ENCODE data around the gene PGP. TPM values are rescaled to one million over a fixed set of nuclear protein-coding genes. Genes with fewer than 3 reads are reported as not detected.

Gene PGP
- total RNA-seq, 2 experiments from 2014 or later, result 11.5 to 15.0 TPM

GRCh38 chr16:2212362-2213324 lies 2.0 kb downstream of the PGP start:
- Mint-ChIP-seq H3K36me3 (ENCODE audit: low read depth) (peaks cover 23% of the 10 kb centered on the region), H3K4me1 (peaks cover 21% of the 10 kb centered on the region), H3K27ac (no peak overlapping the region), H3K9me3 (ENCODE audit: low read depth) (no peaks in the 10 kb centered on the region), H3K4me3 (peak overlapping the region; percentile 79), H3K27me3 (no peaks in the 10 kb centered on the region)
- no peak for ATAC-seq
- intact Hi-C loops (cut with DNase I, micrococcal nuclease), result no loop called here
- POLR2A ChIA-PET, result no interaction called here
- CTCF ChIA-PET, result no interaction called here
- DNase-seq, result no peak

GRCh38 chr16:2211923-2212347 lies 2.7 kb downstream of the PGP start:
- H3K9me3 Mint-ChIP-seq (ENCODE audit: low read depth), result no peaks in the 10 kb centered on the region
- peaks cover 30% of the 10 kb centered on the region for H3K36me3 Mint-ChIP-seq (ENCODE audit: low read depth)
- intact Hi-C loops (cut with DNase I, micrococcal nuclease), result no loop called here
- H3K27ac Mint-ChIP-seq, result no peak overlapping the region
- ChIA-PET POLR2A (interaction anchor here (1.0 kb wide), 1 partner anchor 57 kb away, joined by 6 read pairs; no protein-coding TSS in a partner anchor), CTCF (no interaction called here)
- no peaks in the 10 kb centered on the region for H3K27me3 Mint-ChIP-seq
- peak overlapping the region; percentile 53 for H3K4me3 Mint-ChIP-seq
- H3K4me1 Mint-ChIP-seq, result peaks cover 25% of the 10 kb centered on the region
- DNase-seq (no peak), ATAC-seq (no peak)

- intact Hi-C loops (cut with DNase I, micrococcal nuclease), result no loop called here
- ChIA-PET POLR2A (interaction anchor here (0.6 to 1.0 kb wide), 2 partner anchors 20 to 56 kb away, joined by 3 to 6 read pairs; no protein-coding TSS in a partner anchor), CTCF (no interaction called here)
- no peak within 1 kb of the TSS for H3K27ac Mint-ChIP-seq
- peaks cover 37% of the 10 kb centered on the region for H3K36me3 Mint-ChIP-seq (ENCODE audit: low read depth)
- no peak for ATAC-seq
- no peak for DNase-seq
- H3K9me3 Mint-ChIP-seq (ENCODE audit: low read depth), result no peaks in the 10 kb centered on the region
- H3K4me1 Mint-ChIP-seq, result peaks cover 24% of the 10 kb centered on the region
- H3K27me3 Mint-ChIP-seq, result no peaks in the 10 kb centered on the region
- H3K4me3 Mint-ChIP-seq, result no peak within 1 kb of the TSS
Measured at GRCh38 chr16:2210386-2211365, 4.0 kb downstream of the PGP start, which contains the start of gene BRICD5. Gene BRICD5 (minus strand): TSS chr16:2210863. CDS start chr16:2210833, 30 bp downstream.

- intact Hi-C loops (cut with DNase I, micrococcal nuclease), result no loop called here
- no peak overlapping the region for H3K4me3 Mint-ChIP-seq
- H3K27me3 Mint-ChIP-seq, result no peaks in the 10 kb centered on the region
- no peak overlapping the region for H3K27ac Mint-ChIP-seq
- peaks cover 37% of the 10 kb centered on the region for H3K36me3 Mint-ChIP-seq (ENCODE audit: low read depth)
- CTCF ChIA-PET, result no interaction called here
- H3K9me3 Mint-ChIP-seq (ENCODE audit: low read depth), result no peaks in the 10 kb centered on the region
- ATAC-seq (no peak), DNase-seq (no peak)
- POLR2A ChIA-PET, result interaction anchor here (0.6 kb wide), 1 partner anchor 19 kb away, joined by 3 read pairs; no protein-coding TSS in a partner anchor
- peaks cover 22% of the 10 kb centered on the region for H3K4me1 Mint-ChIP-seq
Measured at GRCh38 chr16:2210009-2210332, 4.7 kb downstream of the PGP start.

- no peak overlapping the region for H3K27ac Mint-ChIP-seq
- POLR2A ChIA-PET, result interaction anchor here (0.6 kb wide), 1 partner anchor 12 kb away, joined by 3 read pairs; no protein-coding TSS in a partner anchor
- DNase-seq (no peak), ATAC-seq (no peak)
- peaks cover 37% of the 10 kb centered on the region for H3K36me3 Mint-ChIP-seq (ENCODE audit: low read depth)
- no peaks in the 10 kb centered on the region for H3K27me3 Mint-ChIP-seq
- intact Hi-C loops (cut with DNase I, micrococcal nuclease), result loop anchor here (5.0 to 10.0 kb wide), 5 partner anchors 52 to 595 kb away; partner anchors contain the start of genes CRAMP1 (in 1 of the 2), IFT140 (in 1 of the 2), NTN3 (in 1 of the 2) and RNPS1 (in 1 of the 2)
- no peak overlapping the region for H3K4me3 Mint-ChIP-seq
- peaks cover 25% of the 10 kb centered on the region for H3K4me1 Mint-ChIP-seq
- H3K9me3 Mint-ChIP-seq (ENCODE audit: low read depth), result no peaks in the 10 kb centered on the region
- CTCF ChIA-PET, result no interaction called here
Measured at GRCh38 chr16:2209258-2210008, 5.2 kb downstream of the PGP start.

GRCh38 chr16:2208772-2209171 lies 5.9 kb downstream of the PGP start:
- no peaks in the 10 kb centered on the region for H3K9me3 Mint-ChIP-seq (ENCODE audit: low read depth)
- H3K27ac Mint-ChIP-seq, result no peak overlapping the region
- DNase-seq (no peak), ATAC-seq (no peak)
- CTCF ChIA-PET, result no interaction called here
- peaks cover 27% of the 10 kb centered on the region for H3K4me1 Mint-ChIP-seq
- H3K27me3 Mint-ChIP-seq, result no peaks in the 10 kb centered on the region
- H3K36me3 Mint-ChIP-seq (ENCODE audit: low read depth), result peaks cover 37% of the 10 kb centered on the region
- POLR2A ChIA-PET, result interaction anchor here (0.6 kb wide), 1 partner anchor 11 kb away, joined by 3 read pairs; no protein-coding TSS in a partner anchor
- no peak overlapping the region for H3K4me3 Mint-ChIP-seq
- intact Hi-C loops (cut with DNase I, micrococcal nuclease), result loop anchor here (5.0 to 10.0 kb wide), 5 partner anchors 51 to 594 kb away; partner anchors contain the start of genes CRAMP1 (in 1 of the 2), IFT140 (in 1 of the 2), NTN3 (in 1 of the 2) and RNPS1 (in 1 of the 2)

GRCh38 chr16:2208308-2208707 lies 6.3 kb downstream of the PGP start:
- POLR2A ChIA-PET, result no interaction called here
- no peak overlapping the region for H3K27ac Mint-ChIP-seq
- H3K4me1 Mint-ChIP-seq, result peaks cover 25% of the 10 kb centered on the region
- peaks cover 33% of the 10 kb centered on the region for H3K36me3 Mint-ChIP-seq (ENCODE audit: low read depth)
- H3K9me3 Mint-ChIP-seq (ENCODE audit: low read depth), result no peaks in the 10 kb centered on the region
- intact Hi-C loops (cut with DNase I, micrococcal nuclease), result loop anchor here (5.0 to 10.0 kb wide), 5 partner anchors 51 to 594 kb away; partner anchors contain the start of genes CRAMP1 (in 1 of the 2), IFT140 (in 1 of the 2), NTN3 (in 1 of the 2) and RNPS1 (in 1 of the 2)
- CTCF ChIA-PET, result no interaction called here
- H3K27me3 Mint-ChIP-seq, result no peaks in the 10 kb centered on the region
- DNase-seq (no peak), ATAC-seq (no peak)
- peak overlapping the region; percentile 8 for H3K4me3 Mint-ChIP-seq

GRCh38 chr16:2207872-2208271 lies 6.8 kb downstream of the PGP start:
- H3K4me1 Mint-ChIP-seq, result peaks cover 20% of the 10 kb centered on the region
- intact Hi-C loops (cut with DNase I, micrococcal nuclease), result loop anchor here (5.0 to 10.0 kb wide), 5 partner anchors 51 to 593 kb away; partner anchors contain the start of genes CRAMP1 (in 1 of the 2), IFT140 (in 1 of the 2), NTN3 (in 1 of the 2) and RNPS1 (in 1 of the 2)
- ChIA-PET POLR2A (no interaction called here), CTCF (no interaction called here)
- H3K4me3 Mint-ChIP-seq, result peak overlapping the region; percentile 83
- H3K9me3 Mint-ChIP-seq (ENCODE audit: low read depth), result no peaks in the 10 kb centered on the region
- ATAC-seq (no peak), DNase-seq (no peak)
- H3K36me3 Mint-ChIP-seq (ENCODE audit: low read depth), result peaks cover 30% of the 10 kb centered on the region
- H3K27ac Mint-ChIP-seq, result peak overlapping the region; percentile 78
- no peaks in the 10 kb centered on the region for H3K27me3 Mint-ChIP-seq

- peaks cover 23% of the 10 kb centered on the region for H3K36me3 Mint-ChIP-seq (ENCODE audit: low read depth)
- peaks cover 16% of the 10 kb centered on the region for H3K4me1 Mint-ChIP-seq
- H3K27me3 Mint-ChIP-seq, result no peaks in the 10 kb centered on the region
- ChIA-PET POLR2A (interaction anchor here (1.1 kb wide), 1 partner anchor 51 kb away, joined by 3 read pairs; the partner anchor contains the start of gene TRAF7), CTCF (interaction anchor here (0.6 to 0.7 kb wide), 2 partner anchors 16 to 306 kb away, joined by 3 to 4 read pairs; no protein-coding TSS in a partner anchor)
- peak overlapping the region; percentile 83 for H3K4me3 Mint-ChIP-seq
- ATAC-seq (no peak), DNase-seq (no peak)
- intact Hi-C loops (cut with DNase I, micrococcal nuclease), result loop anchor here (5.0 to 10.0 kb wide), 5 partner anchors 50 to 592 kb away; partner anchors contain the start of genes CRAMP1 (in 1 of the 2), IFT140 (in 1 of the 2), NTN3 (in 1 of the 2) and RNPS1 (in 1 of the 2)
- H3K9me3 Mint-ChIP-seq (ENCODE audit: low read depth), result no peaks in the 10 kb centered on the region
- peak overlapping the region; percentile 84 for H3K27ac Mint-ChIP-seq
Measured at GRCh38 chr16:2206780-2207433, 7.7 kb downstream of the PGP start.

All from activated CD4-positive, alpha-beta T cell treated with anti-CD3 and anti-CD28 coated beads for 36 hours (primary cell).